ENCODE measurements around the gene NALCN.

DNA sequence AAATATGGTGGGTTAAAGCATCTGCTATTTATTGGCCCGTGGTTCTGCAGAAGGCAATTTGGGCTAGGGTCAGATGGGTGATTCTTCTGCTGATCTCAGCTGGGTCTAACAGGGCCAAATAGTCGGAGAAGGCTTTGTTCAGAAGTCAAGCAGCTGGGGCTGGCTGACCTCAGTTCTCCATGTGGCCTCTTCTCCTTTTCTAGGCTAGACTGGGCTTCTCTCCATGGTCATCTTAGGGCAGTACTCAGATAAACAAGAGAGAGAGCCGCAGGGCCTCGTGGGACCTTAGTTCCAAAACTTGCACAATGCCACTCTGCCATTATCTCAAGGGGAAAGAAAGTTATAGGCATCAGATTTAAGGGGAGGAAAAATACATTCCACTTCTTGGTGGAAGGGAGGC lies 89.6 kb downstream of the NALCN start:
- TF ChIP-seq EZH2 (IDR thresholded peaks at IDR 0.05; ENCODE audit: borderline replicate concordance, low read depth, low read length, severe bottlenecking), result no peak
- TF ChIP-seq, protein P1, sequence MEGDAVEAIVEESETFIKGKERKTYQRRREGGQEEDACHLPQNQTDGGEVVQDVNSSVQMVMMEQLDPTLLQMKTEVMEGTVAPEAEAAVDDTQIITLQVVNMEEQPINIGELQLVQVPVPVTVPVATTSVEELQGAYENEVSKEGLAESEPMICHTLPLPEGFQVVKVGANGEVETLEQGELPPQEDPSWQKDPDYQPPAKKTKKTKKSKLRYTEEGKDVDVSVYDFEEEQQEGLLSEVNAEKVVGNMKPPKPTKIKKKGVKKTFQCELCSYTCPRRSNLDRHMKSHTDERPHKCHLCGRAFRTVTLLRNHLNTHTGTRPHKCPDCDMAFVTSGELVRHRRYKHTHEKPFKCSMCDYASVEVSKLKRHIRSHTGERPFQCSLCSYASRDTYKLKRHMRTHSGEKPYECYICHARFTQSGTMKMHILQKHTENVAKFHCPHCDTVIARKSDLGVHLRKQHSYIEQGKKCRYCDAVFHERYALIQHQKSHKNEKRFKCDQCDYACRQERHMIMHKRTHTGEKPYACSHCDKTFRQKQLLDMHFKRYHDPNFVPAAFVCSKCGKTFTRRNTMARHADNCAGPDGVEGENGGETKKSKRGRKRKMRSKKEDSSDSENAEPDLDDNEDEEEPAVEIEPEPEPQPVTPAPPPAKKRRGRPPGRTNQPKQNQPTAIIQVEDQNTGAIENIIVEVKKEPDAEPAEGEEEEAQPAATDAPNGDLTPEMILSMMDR (IDR thresholded peaks at IDR 0.05; ENCODE audit: borderline replicate concordance, extremely low read depth, low read length, poor library complexity, severe bottlenecking), result no peak

All from DND-41 (cell line).